Measurements from ENCODE around the gene ALOX15.

Gene ALOX15

DNA sequence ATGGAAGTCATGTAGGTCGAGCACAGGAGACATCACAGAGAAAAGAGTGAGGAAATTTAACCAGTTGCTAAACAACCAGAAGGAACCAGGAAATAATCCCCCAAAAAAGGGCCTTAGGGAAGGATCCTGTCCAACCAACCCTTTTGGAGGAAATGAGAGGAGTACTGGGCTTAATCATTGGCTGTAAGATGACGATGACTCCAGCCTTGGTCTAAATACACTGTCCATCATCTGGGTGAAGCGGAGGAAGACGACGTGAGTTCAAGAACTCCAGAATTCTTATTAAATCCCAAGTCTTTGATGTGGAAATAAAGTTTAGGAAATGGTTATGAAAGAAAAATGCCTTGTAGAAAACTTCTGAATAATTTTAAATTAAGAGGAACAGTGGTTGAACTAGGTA, 11.5 kb upstream of the ALOX15 start:
- Histone ChIP-seq H3K79me2 (ENCODE audit: insufficient read depth, low read length) (no peaks in the 10 kb centered on the region), H3K27ac (ENCODE audit: low read length) (no peak overlapping the region), H3K27me3 (ENCODE audit: insufficient read depth, low read length, poor library complexity) (no peaks in the 10 kb centered on the region), H3K36me3 (ENCODE audit: insufficient read depth, low read length) (no peaks in the 10 kb centered on the region), H3K4me1 (ENCODE audit: insufficient read depth, low read length) (no peaks in the 10 kb centered on the region), H3K9ac (ENCODE audit: low read depth, low read length) (no peak overlapping the region), H3K4me2 (ENCODE audit: insufficient read depth, low read length) (no peak overlapping the region), H2AFZ (ENCODE audit: low read depth, low read length) (no peak overlapping the region), H3K4me3 (ENCODE audit: low read depth in 1 of 2, low read length in 2 of 2) (no peak overlapping the region), H4K20me1 (ENCODE audit: insufficient read depth, low read length) (no peaks in the 10 kb centered on the region), H3K9me3 (ENCODE audit: insufficient read depth, low read length, severe bottlenecking) (no peaks in the 10 kb centered on the region)
- DNase-seq (no peak), ATAC-seq (ENCODE audit: insufficient read depth, low read depth) (no peak)
- TF ChIP-seq, protein P1, sequence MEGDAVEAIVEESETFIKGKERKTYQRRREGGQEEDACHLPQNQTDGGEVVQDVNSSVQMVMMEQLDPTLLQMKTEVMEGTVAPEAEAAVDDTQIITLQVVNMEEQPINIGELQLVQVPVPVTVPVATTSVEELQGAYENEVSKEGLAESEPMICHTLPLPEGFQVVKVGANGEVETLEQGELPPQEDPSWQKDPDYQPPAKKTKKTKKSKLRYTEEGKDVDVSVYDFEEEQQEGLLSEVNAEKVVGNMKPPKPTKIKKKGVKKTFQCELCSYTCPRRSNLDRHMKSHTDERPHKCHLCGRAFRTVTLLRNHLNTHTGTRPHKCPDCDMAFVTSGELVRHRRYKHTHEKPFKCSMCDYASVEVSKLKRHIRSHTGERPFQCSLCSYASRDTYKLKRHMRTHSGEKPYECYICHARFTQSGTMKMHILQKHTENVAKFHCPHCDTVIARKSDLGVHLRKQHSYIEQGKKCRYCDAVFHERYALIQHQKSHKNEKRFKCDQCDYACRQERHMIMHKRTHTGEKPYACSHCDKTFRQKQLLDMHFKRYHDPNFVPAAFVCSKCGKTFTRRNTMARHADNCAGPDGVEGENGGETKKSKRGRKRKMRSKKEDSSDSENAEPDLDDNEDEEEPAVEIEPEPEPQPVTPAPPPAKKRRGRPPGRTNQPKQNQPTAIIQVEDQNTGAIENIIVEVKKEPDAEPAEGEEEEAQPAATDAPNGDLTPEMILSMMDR (IDR thresholded peaks at IDR 0.05; ENCODE audit: borderline replicate concordance, extremely low read depth, low read length, poor library complexity, severe bottlenecking): no peak
- TF ChIP-seq EZH2 (IDR thresholded peaks at IDR 0.05; ENCODE audit: borderline replicate concordance, low read depth, low read length, severe bottlenecking): no peak

DNA sequence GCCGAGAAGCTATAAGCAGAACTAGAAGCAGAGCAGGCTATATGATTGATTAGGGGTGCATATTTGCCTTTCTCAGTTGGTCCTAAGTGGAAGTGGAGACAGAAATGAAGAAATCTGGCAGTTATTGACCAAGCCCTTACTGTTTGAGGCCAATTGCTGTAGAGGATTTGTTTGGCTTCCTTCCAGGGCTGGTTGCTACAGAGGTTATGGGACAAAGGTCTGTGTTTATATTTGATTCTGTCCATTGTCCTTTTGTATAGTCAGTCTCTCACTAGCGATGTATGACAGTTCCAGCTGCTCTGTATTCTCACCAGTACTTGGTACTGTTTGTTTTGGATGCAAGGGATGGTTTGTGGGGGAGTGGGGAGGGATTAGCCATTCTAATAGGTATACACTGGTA, 7.3 kb upstream of the ALOX15 start:
- H3K4me3 ChIP-seq (ENCODE audit: low read depth in 1 of 2, low read length in 2 of 2): no peak overlapping the region
- no peaks in the 10 kb centered on the region for H4K20me1 ChIP-seq (ENCODE audit: insufficient read depth, low read length)
- H3K79me2 ChIP-seq (ENCODE audit: insufficient read depth, low read length): no peaks in the 10 kb centered on the region
- no peaks in the 10 kb centered on the region for H3K36me3 ChIP-seq (ENCODE audit: insufficient read depth, low read length)
- DNase-seq (no peak), ATAC-seq (ENCODE audit: insufficient read depth, low read depth) (no peak)
- H3K27me3 ChIP-seq (ENCODE audit: insufficient read depth, low read length, poor library complexity): peaks cover 3% of the 10 kb centered on the region
- no peaks in the 10 kb centered on the region for H3K4me1 ChIP-seq (ENCODE audit: insufficient read depth, low read length)
- H3K9ac ChIP-seq (ENCODE audit: low read depth, low read length): no peak overlapping the region
- no peak overlapping the region for H3K4me2 ChIP-seq (ENCODE audit: insufficient read depth, low read length)
- no peak for TF ChIP-seq EZH2 (IDR thresholded peaks at IDR 0.05; ENCODE audit: borderline replicate concordance, low read depth, low read length, severe bottlenecking)
- H3K27ac ChIP-seq (ENCODE audit: low read length): no peak overlapping the region
- H2AFZ ChIP-seq (ENCODE audit: low read depth, low read length): no peak overlapping the region
- no peaks in the 10 kb centered on the region for H3K9me3 ChIP-seq (ENCODE audit: insufficient read depth, low read length, severe bottlenecking)

DNA sequence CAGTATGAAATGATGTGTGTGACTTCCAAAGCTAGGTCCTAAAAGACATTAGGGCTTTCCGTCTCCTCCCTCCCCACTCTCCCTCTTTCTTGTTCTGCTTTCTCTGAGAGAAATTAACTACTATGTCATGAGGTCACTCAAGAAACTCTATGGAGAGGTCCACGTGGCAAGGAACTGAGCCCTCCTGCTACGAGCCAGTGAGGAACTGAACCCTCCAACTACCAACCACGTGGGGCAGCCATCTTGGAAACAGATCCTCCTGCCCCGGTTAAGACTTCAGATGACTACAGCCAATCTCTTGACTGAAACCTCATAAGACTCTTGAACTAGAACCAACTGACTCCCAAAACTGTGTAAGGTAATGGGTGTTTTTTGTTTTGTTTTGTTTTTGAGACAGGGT, 4.2 kb upstream of the ALOX15 start:
- H3K27me3 ChIP-seq (ENCODE audit: insufficient read depth, low read length, poor library complexity): peaks cover 13% of the 10 kb centered on the region
- H3K27ac ChIP-seq (ENCODE audit: low read length): no peak overlapping the region
- no peaks in the 10 kb centered on the region for H3K36me3 ChIP-seq (ENCODE audit: insufficient read depth, low read length)
- H3K4me1 ChIP-seq (ENCODE audit: insufficient read depth, low read length): no peaks in the 10 kb centered on the region
- no peak overlapping the region for H3K9ac ChIP-seq (ENCODE audit: low read depth, low read length)
- H3K9me3 ChIP-seq (ENCODE audit: insufficient read depth, low read length, severe bottlenecking): no peaks in the 10 kb centered on the region
- ATAC-seq (ENCODE audit: insufficient read depth, low read depth): no peak
- H4K20me1 ChIP-seq (ENCODE audit: insufficient read depth, low read length): no peaks in the 10 kb centered on the region
- no peak overlapping the region for H3K4me3 ChIP-seq (ENCODE audit: low read depth in 1 of 2, low read length in 2 of 2)
- no peak for DNase-seq
- H3K4me2 ChIP-seq (ENCODE audit: insufficient read depth, low read length): no peak overlapping the region
- TF ChIP-seq, protein P1 (IDR thresholded peaks at IDR 0.05; ENCODE audit: borderline replicate concordance, extremely low read depth, low read length, poor library complexity, severe bottlenecking): no peak
- no peak for TF ChIP-seq EZH2 (IDR thresholded peaks at IDR 0.05; ENCODE audit: borderline replicate concordance, low read depth, low read length, severe bottlenecking)
- no peak overlapping the region for H2AFZ ChIP-seq (ENCODE audit: low read depth, low read length)
- no peaks in the 10 kb centered on the region for H3K79me2 ChIP-seq (ENCODE audit: insufficient read depth, low read length)

DNA sequence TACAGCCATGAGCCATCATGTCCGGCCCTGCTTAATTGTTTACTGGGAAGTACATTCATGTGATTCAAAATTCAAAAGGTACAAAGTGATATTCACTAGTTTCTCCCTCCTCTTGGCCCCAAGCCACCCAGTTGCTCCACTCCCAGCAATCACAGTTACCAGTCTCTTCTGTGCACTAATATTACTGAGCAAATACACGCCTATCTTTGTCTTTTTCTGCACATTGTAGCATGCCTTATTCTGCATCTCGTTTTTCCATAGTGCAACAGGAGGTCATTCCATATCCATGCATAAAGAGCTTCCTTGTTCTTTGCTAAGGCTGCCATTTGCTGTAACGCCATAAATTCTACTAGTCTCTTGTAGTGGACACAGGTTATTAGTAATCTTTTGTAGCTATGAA, 2.2 kb upstream of the ALOX15 start:
- Histone ChIP-seq H3K27ac (ENCODE audit: low read length) (no peak overlapping the region), H3K36me3 (ENCODE audit: insufficient read depth, low read length) (no peaks in the 10 kb centered on the region), H3K9me3 (ENCODE audit: insufficient read depth, low read length, severe bottlenecking) (no peaks in the 10 kb centered on the region), H3K4me2 (ENCODE audit: insufficient read depth, low read length) (no peak overlapping the region), H3K27me3 (ENCODE audit: insufficient read depth, low read length, poor library complexity) (peaks cover 13% of the 10 kb centered on the region), H3K4me1 (ENCODE audit: insufficient read depth, low read length) (no peaks in the 10 kb centered on the region), H3K9ac (ENCODE audit: low read depth, low read length) (no peak overlapping the region), H3K79me2 (ENCODE audit: insufficient read depth, low read length) (no peaks in the 10 kb centered on the region), H3K4me3 (ENCODE audit: low read depth in 1 of 2, low read length in 2 of 2) (no peak overlapping the region), H4K20me1 (ENCODE audit: insufficient read depth, low read length) (no peaks in the 10 kb centered on the region), H2AFZ (ENCODE audit: low read depth, low read length) (no peak overlapping the region)
- DNase-seq: no peak
- TF ChIP-seq EZH2 (IDR thresholded peaks at IDR 0.05; ENCODE audit: borderline replicate concordance, low read depth, low read length, severe bottlenecking): no peak
- TF ChIP-seq, protein P1 (IDR thresholded peaks at IDR 0.05; ENCODE audit: borderline replicate concordance, extremely low read depth, low read length, poor library complexity, severe bottlenecking): no peak
- no peak for ATAC-seq (ENCODE audit: insufficient read depth, low read depth)
